HepG2 (cell line): ENCODE data around the gene PRDX3. TPM values are rescaled to one million over a fixed set of nuclear protein-coding genes. Genes with fewer than 3 reads are reported as not detected.

ENCODE experiments used
- ATAC-seq: fragments of 200-7000 bp; cut with Tn5 transposase; 3 replicates; pipeline ENCODE4 v1.9.1; 2020; ENCODE audit warnings: mild to moderate bottlenecking, moderate library complexity
- BruUV-seq: library from RNA; stranded (reverse); fragments of 400-500 nt; replicated peaks from 2 replicates; lab custom pipeline; 2021; lab: Mats Ljungman, UMichigan
- CTCF ChIA-PET: fragments of 300-600 bp; formaldehyde crosslinking; extraction: SDS; loops from one replicate; lab custom pipeline; 2021; ENCODE audit warnings: low total read pairs, inconsistent platforms, low intra/inter-chr PET ratio; lab: Yijun Ruan, JAX
- POLR2A ChIA-PET: fragments of 350-600 bp; sonication (Branson Sonifier 250); formaldehyde crosslinking; loops from one replicate; lab custom pipeline; 2020; ENCODE audit warnings: antibody characterized with exemption, inconsistent platforms; lab: Yijun Ruan, JAX
- DNase-seq: peaks from one replicate; pipeline ENCODE4 v3.0.0-alpha.2; 2015; ENCODE audit warnings: low spot score
- FAIRE-seq: peaks from 3 replicates; lab custom pipeline; 2011; peaks lifted over from hg19 to GRCh38; lab: Jason Lieb, UNC
- H2AFZ ChIP-seq: one replicate; pipeline ENCODE4 v1.6.1; 2011; ENCODE audit warnings: low read length, inconsistent platforms
- H3K27ac ChIP-seq: fragments of 300-600 bp; 3 replicates; pipeline ENCODE4 v1.8.0; 2011; ENCODE audit warnings: mixed run types, mild to moderate bottlenecking, mixed read lengths, low read length, inconsistent platforms; ENCODE audit not compliant: insufficient read depth; ENCODE audit errors: extremely low read length
- H3K27me3 ChIP-seq, 2 experiments: fragments of 200-600 bp in 1 of 2; 2 replicates in 1 of 2; 3 replicates in 1 of 2; pipeline versions ENCODE4 v1.6.0 to v1.8.0; 2011; ENCODE audit warnings: low read length in 2 of 2, mild to moderate bottlenecking in 2 of 2, moderate library complexity in 2 of 2, inconsistent platforms in 1 of 2; ENCODE audit not compliant: insufficient read depth in 2 of 2, control insufficient read depth in 1 of 2
- H3K36me3 ChIP-seq, 2 experiments: fragments of 200-600 bp in 1 of 2; replicated peaks in 1 of 2; 2 replicates in 1 of 2; 3 replicates in 1 of 2; pipeline versions ENCODE4 v1.5.1 to v1.8.0; 2011; ENCODE audit warnings: low read length in 2 of 2, inconsistent platforms in 1 of 2; ENCODE audit not compliant: insufficient read depth in 2 of 2, control insufficient read depth in 1 of 2
- H3K4me1 ChIP-seq: 2 replicates; pipeline ENCODE4 v1.5.1; 2012; ENCODE audit warnings: low read length, inconsistent platforms; ENCODE audit not compliant: insufficient read depth
- H3K4me2 ChIP-seq: 2 replicates; pipeline ENCODE4 v1.6.0; 2011; ENCODE audit warnings: low read depth, low read length, inconsistent platforms
- H3K4me3 ChIP-seq, 3 experiments: fragments of 200-600 bp in 1 of 3; sonication (generic), shearing (Covaris generic) in 1 of 3; replicated peaks in 1 of 3; 2 replicates each; pipeline ENCODE4 v1.5.1; 2011 to 2016; ENCODE audit warnings: low read length in 3 of 3, inconsistent platforms in 2 of 3, low read depth in 2 of 3, mild to moderate bottlenecking in 2 of 3, control low read depth in 1 of 3, mixed read lengths in 1 of 3; ENCODE audit not compliant: insufficient read depth in 1 of 3
- H3K79me2 ChIP-seq: one replicate; pipeline ENCODE4 v1.6.1; 2011; ENCODE audit warnings: low read length, inconsistent platforms; ENCODE audit not compliant: insufficient read depth
- H3K9ac ChIP-seq: 2 replicates; pipeline ENCODE4 v1.6.0; 2011; ENCODE audit warnings: mild to moderate bottlenecking, low read depth, low read length, inconsistent platforms; ENCODE audit not compliant: insufficient read depth
- H3K9me3 ChIP-seq: 2 replicates; pipeline ENCODE4 v1.5.1; 2012; ENCODE audit warnings: mild to moderate bottlenecking, low read length
- H4K20me1 ChIP-seq: 2 replicates; pipeline ENCODE4 v1.6.0; 2011; ENCODE audit warnings: inconsistent platforms, mild to moderate bottlenecking, low read length, moderate library complexity; ENCODE audit not compliant: insufficient read depth
- AKAP8 ChIP-seq: sonication (generic); formaldehyde crosslinking; IDR thresholded peaks from 2 replicates; pipeline ENCODE4 v1.5.1; 2020; ENCODE audit warnings: mild to moderate bottlenecking, missing genetic modification reagents
- ARID2 ChIP-seq: sonication (generic); formaldehyde crosslinking; IDR thresholded peaks from 2 replicates; pipeline ENCODE4 v1.8.1; 2022; ENCODE audit warnings: mild to moderate bottlenecking, missing genetic modification reagents, borderline replicate concordance
- ATF7 ChIP-seq, 2 experiments: fragments of 450-650 bp in 1 of 2; sonication (generic) in 1 of 2; formaldehyde crosslinking in 1 of 2; IDR thresholded peaks; 2 replicates each; pipeline versions ENCODE4 v1.4.0 to v1.6.1; 2016 to 2020; ENCODE audit warnings: antibody characterized with exemption in 1 of 2, mild to moderate bottlenecking in 1 of 2, missing genetic modification reagents in 1 of 2
- CEBPB ChIP-seq: IDR thresholded peaks from 2 replicates; pipeline ENCODE4 v1.6.1; 2011; ENCODE audit warnings: low read depth, low read length, improper control_type of control experiment, borderline replicate concordance
- ETV5 ChIP-seq: IDR thresholded peaks from 2 replicates; pipeline ENCODE4 v1.6.1; 2018; ENCODE audit warnings: missing biosample characterization, missing genetic modification reagents, inconsistent platforms, borderline replicate concordance
- HNF4A ChIP-seq: sonication (generic); formaldehyde crosslinking; IDR thresholded peaks from 2 replicates; pipeline ENCODE4 v1.4.0; 2020; ENCODE audit warnings: missing genetic modification reagents
- HOXA3 ChIP-seq: sonication (generic); formaldehyde crosslinking; IDR thresholded peaks from 2 replicates; pipeline ENCODE4 v1.5.0; 2020; ENCODE audit warnings: missing genetic modification reagents
- NR2F6 ChIP-seq, 2 experiments: IDR thresholded peaks; 2 replicates each; pipeline ENCODE4 v1.6.1; 2016; ENCODE audit warnings: antibody characterized with exemption in 1 of 2, mild to moderate bottlenecking in 1 of 2
- RARA ChIP-seq: IDR thresholded peaks from 2 replicates; pipeline ENCODE4 v1.6.1; 2016; ENCODE audit warnings: missing genetic modification reagents, missing compliant biosample characterization
- RBM39 ChIP-seq: fragments of 200-400 bp; formaldehyde crosslinking; IDR thresholded peaks from one replicate; pipeline ENCODE4 v1.6.1; 2018; ENCODE audit warnings: antibody characterized with exemption, mild to moderate bottlenecking, low read depth, low read length; ENCODE audit not compliant: poor library complexity, severe bottlenecking
- SP4 ChIP-seq: sonication (generic); formaldehyde crosslinking; IDR thresholded peaks from 2 replicates; pipeline ENCODE4 v1.8.1; 2023; ENCODE audit warnings: mild to moderate bottlenecking, missing genetic modification reagents
- ZBTB42 ChIP-seq: sonication (generic); formaldehyde crosslinking; IDR thresholded peaks from 2 replicates; pipeline ENCODE4 v1.5.0; 2020; ENCODE audit warnings: mild to moderate bottlenecking, missing genetic modification reagents
- ZGPAT ChIP-seq: IDR thresholded peaks from 2 replicates; pipeline ENCODE4 v1.6.1; 2016; ENCODE audit warnings: mild to moderate bottlenecking
- ZMYM4 ChIP-seq: sonication (generic); formaldehyde crosslinking; IDR thresholded peaks from 2 replicates; pipeline ENCODE4 v1.8.1; 2023; ENCODE audit warnings: mild to moderate bottlenecking, missing genetic modification reagents
- ZNF121 ChIP-seq: sonication (generic); formaldehyde crosslinking; IDR thresholded peaks from 2 replicates; pipeline ENCODE4 v1.5.0; 2020; ENCODE audit warnings: mild to moderate bottlenecking, missing genetic modification reagents
- ZNF607 ChIP-seq: sonication (generic); formaldehyde crosslinking; IDR thresholded peaks from 2 replicates; pipeline ENCODE4 v1.5.1; 2020; ENCODE audit warnings: missing genetic modification reagents, mild to moderate bottlenecking, borderline replicate concordance
- ZNF784 ChIP-seq: sonication (generic); formaldehyde crosslinking; IDR thresholded peaks from 2 replicates; pipeline ENCODE4 v1.5.1; 2020; ENCODE audit warnings: missing genetic modification reagents, mild to moderate bottlenecking, borderline replicate concordance
- WGBS: methylation state at CpG from one replicate; pipeline ENCODE4 v1.1.6; 2017; ENCODE audit warnings: low lambda C conversion rate; 5-methylcytosine and 5-hydroxymethylcytosine counted together
- in situ Hi-C: cut with HindIII; loops from 2 replicates; pipeline ENCODE4 v1.10.0; 2017; ENCODE audit warnings: low pct_unique_long_range_greater_than_20kb; ENCODE audit not compliant: extremely low pct_ligation_motif_present
- intact Hi-C: fragments of 100-400 bp; cut with micrococcal nuclease; formaldehyde crosslinking; loops from one replicate; pipeline ENCODE4 v1.10.0; 2022; ENCODE audit not compliant: unreplicated experiment
- polyA plus RNA-seq, 8 experiments: library from polyadenylated mRNA; depleted of rRNA in 3 of 8; stranded (reverse) in 7 of 8; unstranded in 1 of 8; fragments of >200 nt; fragmentation: Illumina TruSeq in 4 of 8; extraction: Trizol in 4 of 8; gene quantifications; 2 replicates each; pipeline versions ENCODE4 v1.2.1 to v1.2.3, GENCODE V29; 2011 to 2016; ENCODE audit warnings: low read depth in 4 of 8, missing spikeins in 1 of 8, mixed read lengths in 1 of 8; ENCODE audit not compliant: insufficient read depth in 1 of 8
- total RNA-seq, 5 experiments: library from RNA; depleted of rRNA; stranded (reverse); fragments of >200 nt; fragmentation: Illumina TruSeq; extraction: Trizol; gene quantifications; 2 replicates each; pipeline ENCODE4 v1.2.3, GENCODE V29; 2016; ENCODE audit warnings: low read depth in 1 of 5
- TF ChIP-seq, protein P1 (sequence below), 2 experiments: sonication (generic) in 1 of 2; formaldehyde crosslinking in 1 of 2; IDR thresholded peaks; 2 replicates each; pipeline versions ENCODE4 v1.4.0 to v1.6.1; 2018 to 2020; ENCODE audit warnings: missing genetic modification reagents in 2 of 2, borderline replicate concordance in 1 of 2, low read depth in 1 of 2, mild to moderate bottlenecking in 1 of 2, missing biosample characterization in 1 of 2

Gene PRDX3
- total and polyA plus RNA-seq, 2 of the 13 experiments (the other 11 are each of a cell fraction or from before 2014, with no cell fraction given), result 407 to 565 TPM

DNA sequence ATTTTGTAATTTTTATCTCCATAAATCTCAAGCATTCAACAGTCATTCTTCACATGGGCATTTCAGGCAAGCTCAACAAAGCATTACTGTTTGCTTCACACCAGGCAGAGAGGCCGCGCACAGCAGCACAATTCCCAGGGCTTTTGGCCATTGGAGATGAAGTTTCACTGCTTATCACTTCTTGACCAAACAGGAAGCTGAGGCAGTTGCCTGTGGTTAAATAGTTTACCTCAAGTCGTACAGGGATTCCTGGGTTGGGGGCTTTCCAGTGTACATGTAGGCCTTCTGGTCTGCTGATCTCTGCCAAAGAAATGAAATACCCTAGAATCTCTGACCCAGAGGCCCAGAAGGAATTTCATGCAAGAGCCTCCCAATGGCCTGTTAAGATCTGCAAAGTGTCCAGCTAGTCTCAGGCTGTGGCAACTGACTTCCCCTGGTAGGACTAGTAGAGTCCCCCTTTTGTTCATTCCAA is 11.2 kb upstream of the PRDX3 start (continued):
- TF ChIP-seq ZBTB42 (no peak), ARID2 (CRISPR knock-in tag) (no peak), ZGPAT (CRISPR knock-in tag) (no peak), ZNF607 (CRISPR knock-in tag) (no peak), ETV5 (CRISPR knock-in tag) (peak; percentile 22; the same call in 1 of the 2 replicates)
- TF ChIP-seq, protein P1, sequence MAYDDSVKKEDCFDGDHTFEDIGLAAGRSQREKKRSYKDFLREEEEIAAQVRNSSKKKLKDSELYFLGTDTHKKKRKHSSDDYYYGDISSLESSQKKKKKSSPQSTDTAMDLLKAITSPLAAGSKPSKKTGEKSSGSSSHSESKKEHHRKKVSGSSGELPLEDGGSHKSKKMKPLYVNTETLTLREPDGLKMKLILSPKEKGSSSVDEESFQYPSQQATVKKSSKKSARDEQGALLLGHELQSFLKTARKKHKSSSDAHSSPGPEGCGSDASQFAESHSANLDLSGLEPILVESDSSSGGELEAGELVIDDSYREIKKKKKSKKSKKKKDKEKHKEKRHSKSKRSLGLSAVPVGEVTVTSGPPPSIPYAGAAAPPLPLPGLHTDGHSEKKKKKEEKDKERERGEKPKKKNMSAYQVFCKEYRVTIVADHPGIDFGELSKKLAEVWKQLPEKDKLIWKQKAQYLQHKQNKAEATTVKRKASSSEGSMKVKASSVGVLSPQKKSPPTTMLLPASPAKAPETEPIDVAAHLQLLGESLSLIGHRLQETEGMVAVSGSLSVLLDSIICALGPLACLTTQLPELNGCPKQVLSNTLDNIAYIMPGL (CRISPR knock-in tag; IDR thresholded peaks at IDR 0.05; ENCODE audit: borderline replicate concordance in 1 of 2, low read depth in 1 of 2), result no peak

DNA sequence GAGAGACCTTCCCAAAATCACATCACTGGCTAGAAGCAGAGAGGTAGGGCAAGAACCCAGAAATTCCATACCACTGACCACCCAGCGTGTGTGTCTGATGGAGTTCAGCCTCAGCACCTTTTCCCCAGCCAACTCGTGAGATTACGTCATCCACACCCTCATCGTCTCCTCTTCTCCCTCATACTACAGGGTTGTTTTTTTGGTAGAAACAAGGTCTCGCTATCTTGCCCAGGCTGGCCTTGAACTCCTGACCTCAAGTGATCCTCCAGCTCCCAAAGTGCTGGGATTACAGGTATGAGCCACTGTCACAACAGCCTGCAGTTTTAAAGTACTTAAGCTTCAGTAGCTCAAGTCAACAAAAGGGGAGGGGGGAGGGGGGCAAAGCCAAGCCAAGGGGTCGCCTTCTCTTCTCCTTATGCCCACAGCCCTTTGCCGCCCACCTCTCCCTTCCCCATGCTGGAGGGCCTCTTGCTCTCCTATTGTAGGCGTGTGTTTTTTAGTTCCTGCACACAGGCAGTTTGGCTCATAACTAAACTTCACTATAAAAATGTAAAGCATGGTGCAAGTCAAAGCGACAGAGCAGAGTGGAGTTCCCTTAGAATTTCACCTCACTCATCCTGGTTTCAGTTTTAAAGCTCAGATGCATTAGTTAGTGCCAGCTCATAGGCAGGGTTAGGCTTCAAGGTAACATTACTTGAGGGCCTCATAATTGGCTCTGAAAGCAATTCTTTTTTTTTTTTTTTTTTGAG is 5.2 kb upstream of the PRDX3 start:
- intact Hi-C loops (no loop called here), in situ Hi-C loops (loop anchor here (25.0 kb wide), 1 partner anchor 353 kb away; the partner anchor contains the start of gene RGS10)
- Histone ChIP-seq H3K27ac (no peak overlapping the region), H2AFZ (no peak overlapping the region), H3K27me3 (no peaks in the 10 kb centered on the region), H3K36me3 (no peaks in the 10 kb centered on the region), H4K20me1 (no peaks in the 10 kb centered on the region), H3K4me1 (peaks cover 35% of the 10 kb centered on the region), H3K4me3 (peak overlapping the region in 2 of 3 experiments; percentile 20 to 26; a peak in 3 of 6 replicates), H3K9ac (peak overlapping the region; percentile 4; the same call in 1 of the 2 replicates), H3K4me2 (peak overlapping the region; percentile 56), H3K9me3 (no peaks in the 10 kb centered on the region), H3K79me2 (no peaks in the 10 kb centered on the region)
- FAIRE-seq (no peak), DNase-seq (peak; percentile 46), ATAC-seq (peak; percentile 48)
- BruUV-seq, result no TSS peak
- ChIA-PET CTCF (no interaction called here), POLR2A (no interaction called here)
- 14% methylated on average over 9 of the region's 9 CpGs for WGBS
- TF ChIP-seq RBM39 (no peak), ZMYM4 (CRISPR knock-in tag) (peak; percentile 13; the same call in 1 of the 2 replicates), ZNF784 (CRISPR knock-in tag) (no peak), RARA (CRISPR knock-in tag) (peak; percentile 66), HOXA3 (CRISPR knock-in tag) (0 out of 2 replicates have a peak, but pooled peaks have one; percentile 18), HNF4A (CRISPR knock-in tag) (no peak), CEBPB (peak; percentile 23; the same call in 1 of the 2 replicates), AKAP8 (CRISPR knock-in tag) (no peak), SP4 (0 out of 2 replicates have a peak, but pooled peaks have one; percentile 21), ZNF121 (CRISPR knock-in tag) (peak; percentile 73), NR2F6 (IDR thresholded peaks at IDR 0.05) (peak; percentile 55), NR2F6 (CRISPR knock-in tag; IDR thresholded peaks at IDR 0.05) (peak; percentile 70), ATF7 (IDR thresholded peaks at IDR 0.05) (peak; percentile 98), ATF7 (CRISPR knock-in tag; IDR thresholded peaks at IDR 0.05) (no peak)
